Measurements from ENCODE around the gene CYP2W1. TPM values are rescaled to one million over a fixed set of nuclear protein-coding genes. Genes with fewer than 3 reads are reported as not detected.

The CYP2W1 gene
- total RNA-seq, 2 donors from 2014 or later = not detected

GRCh38 chr7:1004018-1004852 lies 21.3 kb downstream of the CYP2W1 start:
- intact Hi-C loops (cut with DNase I) = no loop called here
- DNase-seq (no peak), ATAC-seq (no peak)

GRCh38 chr7:1005303-1005702 lies 22.3 kb downstream of the CYP2W1 start:
- DNase-seq (no peak), ATAC-seq (no peak)
- intact Hi-C loops (cut with DNase I) = no loop called here

GRCh38 chr7:1007901-1008300 lies 24.9 kb downstream of the CYP2W1 start:
- intact Hi-C loops (cut with DNase I) = no loop called here
- ATAC-seq = no peak
- DNase-seq = no peak

GRCh38 chr7:1008733-1009363 lies 25.9 kb downstream of the CYP2W1 start:
- DNase-seq (no peak), ATAC-seq (no peak)
- intact Hi-C loops (cut with DNase I) = no loop called here

- intact Hi-C loops (cut with DNase I) = no loop called here
- ATAC-seq = no peak
- no peak for DNase-seq
These were observed 26.8 kb downstream of the CYP2W1 start for GRCh38 chr7:1009747-1010146.

GRCh38 chr7:1010226-1010625 lies 27.2 kb downstream of the CYP2W1 start:
- ATAC-seq (no peak), DNase-seq (no peak)
- intact Hi-C loops (cut with DNase I) = no loop called here

GRCh38 chr7:1011297-1012003 lies 28.5 kb downstream of the CYP2W1 start:
- ATAC-seq = no peak
- intact Hi-C loops (cut with DNase I) = no loop called here

GRCh38 chr7:1012004-1012715 lies 29.2 kb downstream of the CYP2W1 start:
- intact Hi-C loops (cut with DNase I) = no loop called here
- DNase-seq = no peak
- no peak for ATAC-seq

More at GRCh38 chr7:1011297-1012003, 28.5 kb downstream of the CYP2W1 start:
- no peak for DNase-seq

GRCh38 chr7:1012716-1013095 lies 29.7 kb downstream of the CYP2W1 start:
- no peak for DNase-seq
- no peak for ATAC-seq
- intact Hi-C loops (cut with DNase I) = no loop called here

GRCh38 chr7:1013581-1013980 lies 30.6 kb downstream of the CYP2W1 start:
- intact Hi-C loops (cut with DNase I) = no loop called here

GRCh38 chr7:1014681-1015080 lies 31.7 kb downstream of the CYP2W1 start:
- DNase-seq (no peak), ATAC-seq (no peak)
- intact Hi-C loops (cut with DNase I) = no loop called here

More at GRCh38 chr7:1013581-1013980, 30.6 kb downstream of the CYP2W1 start:
- DNase-seq = no peak
- no peak for ATAC-seq

- ATAC-seq = peak in 1 of 2 donors; percentile 49
- DNase-seq = no peak
- intact Hi-C loops (cut with DNase I) = no loop called here
These were observed 32.5 kb downstream of the CYP2W1 start for GRCh38 chr7:1015196-1016121.

GRCh38 chr7:1016577-1017531 lies 33.9 kb downstream of the CYP2W1 start:
- intact Hi-C loops (cut with DNase I) = no loop called here
- DNase-seq = no peak
- no peak for ATAC-seq

- DNase-seq (no peak), ATAC-seq (no peak)
- intact Hi-C loops (cut with DNase I) = no loop called here
These were observed 34.8 kb downstream of the CYP2W1 start for GRCh38 chr7:1017586-1018333.

GRCh38 chr7:1018334-1018695 lies 35.3 kb downstream of the CYP2W1 start:
- no peak for ATAC-seq
- intact Hi-C loops (cut with DNase I) = no loop called here
- DNase-seq = no peak

GRCh38 chr7:1019255-1019785 lies 36.3 kb downstream of the CYP2W1 start:
- ATAC-seq = no peak
- intact Hi-C loops (cut with DNase I) = no loop called here

More at GRCh38 chr7:1019255-1019785, 36.3 kb downstream of the CYP2W1 start:
- DNase-seq = no peak

Data from left cardiac atrium (tissue), 4 donors.